Measurements from ENCODE around the gene PARL.

DNA sequence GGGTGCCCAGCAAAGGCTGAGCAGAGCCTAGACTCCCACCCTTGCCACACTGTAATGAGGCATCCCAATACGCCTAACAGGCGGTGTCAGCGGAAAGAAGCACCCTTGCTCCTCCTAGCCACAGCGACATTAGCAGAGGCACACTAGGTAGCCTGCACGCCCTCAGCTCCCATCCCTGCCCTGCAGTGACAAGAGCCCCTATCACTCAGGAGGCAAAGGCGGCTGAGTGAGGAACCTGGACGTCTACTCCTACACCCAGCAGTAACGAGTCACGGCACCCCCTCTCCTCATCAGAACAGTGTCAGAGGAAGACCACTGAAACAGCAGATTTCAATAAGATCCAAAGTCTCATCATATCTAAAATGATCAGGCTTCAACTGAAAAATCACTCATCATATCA lies 47.3 kb downstream of the PARL start:
- no peak for TF ChIP-seq POLR2A (IDR thresholded peaks at IDR 0.05)
- TF ChIP-seq, protein P1, sequence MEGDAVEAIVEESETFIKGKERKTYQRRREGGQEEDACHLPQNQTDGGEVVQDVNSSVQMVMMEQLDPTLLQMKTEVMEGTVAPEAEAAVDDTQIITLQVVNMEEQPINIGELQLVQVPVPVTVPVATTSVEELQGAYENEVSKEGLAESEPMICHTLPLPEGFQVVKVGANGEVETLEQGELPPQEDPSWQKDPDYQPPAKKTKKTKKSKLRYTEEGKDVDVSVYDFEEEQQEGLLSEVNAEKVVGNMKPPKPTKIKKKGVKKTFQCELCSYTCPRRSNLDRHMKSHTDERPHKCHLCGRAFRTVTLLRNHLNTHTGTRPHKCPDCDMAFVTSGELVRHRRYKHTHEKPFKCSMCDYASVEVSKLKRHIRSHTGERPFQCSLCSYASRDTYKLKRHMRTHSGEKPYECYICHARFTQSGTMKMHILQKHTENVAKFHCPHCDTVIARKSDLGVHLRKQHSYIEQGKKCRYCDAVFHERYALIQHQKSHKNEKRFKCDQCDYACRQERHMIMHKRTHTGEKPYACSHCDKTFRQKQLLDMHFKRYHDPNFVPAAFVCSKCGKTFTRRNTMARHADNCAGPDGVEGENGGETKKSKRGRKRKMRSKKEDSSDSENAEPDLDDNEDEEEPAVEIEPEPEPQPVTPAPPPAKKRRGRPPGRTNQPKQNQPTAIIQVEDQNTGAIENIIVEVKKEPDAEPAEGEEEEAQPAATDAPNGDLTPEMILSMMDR (IDR thresholded peaks at IDR 0.05 in 8 of 11, conservative IDR thresholded peaks at IDR 0.05 in 3 of 11) = no peak
- no peak for TF ChIP-seq POLR2AphosphoS5 (IDR thresholded peaks at IDR 0.05)

Data from spleen (tissue), 7 donors.